Keratinocyte (primary cell): ENCODE measurements around the gene CLDN24. TPM values are rescaled to one million over a fixed set of nuclear protein-coding genes. Genes with fewer than 3 reads are reported as not detected.

Source experiments
- DNase-seq: peaks from one replicate; pipeline ENCODE4 v3.0.0-alpha.2; 2011; ENCODE audit warnings: low read depth, missing footprints, low spot score
- FAIRE-seq: peaks from 2 replicates; lab custom pipeline; 2011; peaks lifted over from hg19 to GRCh38; lab: Jason Lieb, UNC
- H2AFZ ChIP-seq: 2 replicates; pipeline ENCODE4 v1.6.0; 2012; ENCODE audit warnings: low read length, control low read depth, inconsistent platforms; ENCODE audit not compliant: control insufficient read depth
- H3K27ac ChIP-seq: 2 replicates; pipeline ENCODE4 v1.5.1; 2011; ENCODE audit warnings: low read length; ENCODE audit not compliant: control insufficient read depth, insufficient read depth
- H3K27me3 ChIP-seq: 3 replicates; pipeline ENCODE4 v1.6.0; 2011; ENCODE audit warnings: low read length; ENCODE audit not compliant: control insufficient read depth, insufficient read depth; ENCODE audit errors: extremely low read depth
- H3K36me3 ChIP-seq, 2 experiments: 2 replicates in 1 of 2; 3 replicates in 1 of 2; pipeline ENCODE4 v1.5.1; 2011; ENCODE audit warnings: low read length in 2 of 2, mild to moderate bottlenecking in 1 of 2; ENCODE audit not compliant: control insufficient read depth in 2 of 2, insufficient read depth in 2 of 2; ENCODE audit errors: extremely low read depth in 1 of 2
- H3K4me1 ChIP-seq: 3 replicates; pipeline ENCODE4 v1.5.1; 2011; ENCODE audit warnings: low read length; ENCODE audit not compliant: control insufficient read depth, insufficient read depth; ENCODE audit errors: extremely low read depth
- H3K4me2 ChIP-seq: 3 replicates; pipeline ENCODE4 v1.6.0; 2011; ENCODE audit warnings: low read depth, low read length; ENCODE audit not compliant: control insufficient read depth, insufficient read depth; ENCODE audit errors: extremely low read depth
- H3K4me3 ChIP-seq, 3 experiments: fragments of 200-600 bp in 1 of 3; sonication (generic) in 1 of 3; 2 replicates in 2 of 3; 3 replicates in 1 of 3; pipeline ENCODE4 v1.5.1; 2011 to 2016; ENCODE audit warnings: low read length in 3 of 3, mild to moderate bottlenecking in 3 of 3, control low read depth in 2 of 3, inconsistent platforms in 1 of 3, low read depth in 1 of 3, mixed read lengths in 1 of 3, mixed run types in 1 of 3, moderate library complexity in 1 of 3; ENCODE audit not compliant: control insufficient read depth in 2 of 3, insufficient read depth in 2 of 3; ENCODE audit errors: extremely low read depth in 1 of 3
- H3K79me2 ChIP-seq: 2 replicates; pipeline ENCODE4 v1.6.0; 2012; ENCODE audit warnings: low read length; ENCODE audit not compliant: control insufficient read depth, insufficient read depth
- H3K9ac ChIP-seq: 3 replicates; pipeline ENCODE4 v1.6.0; 2011; ENCODE audit warnings: low read length; ENCODE audit not compliant: control insufficient read depth, insufficient read depth; ENCODE audit errors: extremely low read depth
- H3K9me1 ChIP-seq: 3 replicates; pipeline ENCODE4 v1.6.0; 2011; ENCODE audit warnings: low read length; ENCODE audit not compliant: control insufficient read depth, insufficient read depth; ENCODE audit errors: extremely low read depth
- H3K9me3 ChIP-seq: 2 replicates; pipeline ENCODE4 v1.5.1; 2012; ENCODE audit warnings: low read depth, low read length; ENCODE audit not compliant: control insufficient read depth
- H4K20me1 ChIP-seq: 3 replicates; pipeline ENCODE4 v1.6.0; 2011; ENCODE audit warnings: low read length; ENCODE audit not compliant: control insufficient read depth, insufficient read depth; ENCODE audit errors: extremely low read depth
- EZH2 ChIP-seq: IDR thresholded peaks from one replicate; pipeline ENCODE4 v1.6.1; 2012; ENCODE audit warnings: inconsistent platforms, mild to moderate bottlenecking, low read length, moderate library complexity
- dilution Hi-C: fragments of 300-500 bp; cut with MboI; formaldehyde crosslinking; loops from one replicate; pipeline ENCODE4 v1.7.0; 2020; ENCODE audit warnings: low sequenced_read_pairs; ENCODE audit not compliant: extremely low pct_ligation_motif_present
- polyA plus RNA-seq, 5 experiments: library from polyadenylated mRNA; depleted of rRNA in 3 of 5; stranded (reverse) in 3 of 5; stranded (forward) in 1 of 5; unstranded in 1 of 5; fragments of >200 nt; gene quantifications; 1 replicate in 1 of 5; 2 replicates in 3 of 5; 3 replicates in 1 of 5; pipeline versions ENCODE4 v1.2.1 to v1.2.3, GENCODE V29; 2011 to 2012; ENCODE audit warnings: missing spikeins in 2 of 5, low read depth in 1 of 5, low replicate concordance in 1 of 5
- TF ChIP-seq, protein P1 (sequence below), 3 experiments: IDR thresholded peaks in 1 of 3; conservative IDR thresholded peaks in 1 of 3; optimal IDR thresholded peaks in 1 of 3; 2 replicates in 2 of 3; 3 replicates in 1 of 3; pipeline versions ENCODE3 to v1.5.1; 2011; ENCODE audit warnings: low read length in 3 of 3, mild to moderate bottlenecking in 3 of 3, moderate library complexity in 2 of 3, control low read depth in 1 of 3, inconsistent platforms in 1 of 3; ENCODE audit not compliant: insufficient read depth in 2 of 3; ENCODE audit errors: extremely low read depth in 1 of 3

CLDN24 gene
- polyA plus RNA-seq, 1 donor (not counting 4 experiments of a cell fraction or from before 2014, with no cell fraction given) = not detected

DNA sequence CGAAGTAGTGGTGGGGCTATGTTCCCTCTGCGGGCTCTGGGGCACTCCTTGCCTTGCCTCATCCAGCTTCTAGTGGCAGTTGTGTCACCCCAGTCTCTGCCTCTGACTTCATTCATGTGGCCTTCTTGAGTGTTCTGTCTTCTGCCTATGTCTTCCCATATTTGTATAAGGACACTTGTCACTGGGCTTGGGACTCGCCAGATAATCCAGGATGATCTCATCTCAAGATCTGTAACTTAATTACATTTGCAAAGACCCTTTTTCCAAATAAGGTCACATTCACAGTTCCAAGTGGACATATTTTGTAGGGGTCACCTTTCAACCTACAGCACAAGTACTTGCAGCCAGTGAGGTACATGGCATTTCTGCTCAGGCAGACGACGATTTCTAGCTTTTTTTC, 30.3 kb upstream of the CLDN24 start:
- TF ChIP-seq EZH2 = no peak
- TF ChIP-seq, protein P1, sequence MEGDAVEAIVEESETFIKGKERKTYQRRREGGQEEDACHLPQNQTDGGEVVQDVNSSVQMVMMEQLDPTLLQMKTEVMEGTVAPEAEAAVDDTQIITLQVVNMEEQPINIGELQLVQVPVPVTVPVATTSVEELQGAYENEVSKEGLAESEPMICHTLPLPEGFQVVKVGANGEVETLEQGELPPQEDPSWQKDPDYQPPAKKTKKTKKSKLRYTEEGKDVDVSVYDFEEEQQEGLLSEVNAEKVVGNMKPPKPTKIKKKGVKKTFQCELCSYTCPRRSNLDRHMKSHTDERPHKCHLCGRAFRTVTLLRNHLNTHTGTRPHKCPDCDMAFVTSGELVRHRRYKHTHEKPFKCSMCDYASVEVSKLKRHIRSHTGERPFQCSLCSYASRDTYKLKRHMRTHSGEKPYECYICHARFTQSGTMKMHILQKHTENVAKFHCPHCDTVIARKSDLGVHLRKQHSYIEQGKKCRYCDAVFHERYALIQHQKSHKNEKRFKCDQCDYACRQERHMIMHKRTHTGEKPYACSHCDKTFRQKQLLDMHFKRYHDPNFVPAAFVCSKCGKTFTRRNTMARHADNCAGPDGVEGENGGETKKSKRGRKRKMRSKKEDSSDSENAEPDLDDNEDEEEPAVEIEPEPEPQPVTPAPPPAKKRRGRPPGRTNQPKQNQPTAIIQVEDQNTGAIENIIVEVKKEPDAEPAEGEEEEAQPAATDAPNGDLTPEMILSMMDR (optimal IDR thresholded peaks at IDR 0.05 in 1 of 3, IDR thresholded peaks at IDR 0.05 in 1 of 3, conservative IDR thresholded peaks at IDR 0.05 in 1 of 3; ENCODE audit: extremely low read depth in 1 of 3, insufficient read depth in 2 of 3, low read length in 3 of 3) = no peak
- H3K9ac ChIP-seq = no peak overlapping the region
- FAIRE-seq (no peak), DNase-seq (no peak)
- H2AFZ ChIP-seq = no peak overlapping the region
- no peaks in the 10 kb centered on the region for H3K36me3 ChIP-seq
- H3K27me3 ChIP-seq = no peaks in the 10 kb centered on the region
- no peaks in the 10 kb centered on the region for H4K20me1 ChIP-seq
- peaks cover 64% of the 10 kb centered on the region for H3K4me1 ChIP-seq
- dilution Hi-C loops = no loop called here
- no peak overlapping the region for H3K27ac ChIP-seq
- H3K9me3 ChIP-seq = no peaks in the 10 kb centered on the region
- no peaks in the 10 kb centered on the region for H3K79me2 ChIP-seq
- no peak overlapping the region for H3K4me2 ChIP-seq
- no peaks in the 10 kb centered on the region for H3K9me1 ChIP-seq
- H3K4me3 ChIP-seq = no peak overlapping the region

DNA sequence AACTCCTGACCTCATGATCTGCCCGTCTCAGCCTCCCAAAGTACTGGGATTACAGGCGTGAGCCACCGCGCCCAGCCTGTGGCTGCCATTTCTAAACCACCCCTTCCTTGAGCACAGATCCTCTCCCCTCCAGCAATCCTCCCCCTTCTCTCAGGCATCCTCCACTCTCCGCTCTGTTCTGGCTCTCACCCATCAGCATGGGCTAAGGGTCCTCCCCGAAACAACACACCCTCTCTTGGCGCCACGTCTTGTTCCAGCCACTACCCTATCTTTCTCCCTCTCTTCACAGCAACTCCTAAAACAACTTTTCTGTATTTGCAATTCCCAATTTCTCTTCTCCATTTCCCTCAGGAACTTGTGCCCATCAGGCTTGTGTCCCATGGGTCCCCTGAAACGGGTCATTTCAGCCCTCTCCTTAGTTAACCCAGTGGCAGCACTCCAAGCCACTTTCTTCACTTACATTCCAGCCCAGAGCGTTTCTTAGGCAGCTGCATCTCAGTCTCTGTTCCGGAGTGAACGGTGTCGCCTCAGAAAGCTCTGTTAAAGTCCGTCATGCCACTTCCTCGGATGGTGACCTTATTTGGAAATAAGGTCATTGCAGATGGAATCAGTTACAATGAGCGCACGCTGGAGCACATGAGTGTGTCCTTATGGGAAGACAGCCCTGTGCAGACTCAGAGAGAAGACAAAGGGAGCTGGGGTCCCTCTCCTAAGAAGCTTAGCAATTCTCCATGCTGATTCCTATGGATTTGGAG, 28.3 kb upstream of the CLDN24 start:
- FAIRE-seq (no peak), DNase-seq (no peak)
- Histone ChIP-seq H3K4me1 (peaks cover 44% of the 10 kb centered on the region), H3K4me2 (no peak overlapping the region), H2AFZ (no peak overlapping the region), H3K27me3 (no peaks in the 10 kb centered on the region), H3K9me3 (no peaks in the 10 kb centered on the region), H3K9me1 (no peaks in the 10 kb centered on the region), H3K9ac (no peak overlapping the region), H3K79me2 (no peaks in the 10 kb centered on the region), H3K36me3 (no peaks in the 10 kb centered on the region), H3K27ac (no peak overlapping the region), H4K20me1 (no peaks in the 10 kb centered on the region), H3K4me3 (no peak overlapping the region)
- dilution Hi-C loops = no loop called here
- TF ChIP-seq EZH2 = no peak
- TF ChIP-seq, protein P1 (optimal IDR thresholded peaks at IDR 0.05 in 1 of 3, IDR thresholded peaks at IDR 0.05 in 1 of 3, conservative IDR thresholded peaks at IDR 0.05 in 1 of 3; ENCODE audit: extremely low read depth in 1 of 3, insufficient read depth in 2 of 3, low read length in 3 of 3) = no peak
